ENCODE data around the gene CEP41.
"Not testable (repeated sequence)": the region's sequence is repeated elsewhere in the genome, so short reads cannot be mapped to it uniquely, and the experiment has no call there.

The CEP41 gene

GRCh38 chr7:130454959-130455358 lies 14.1 kb upstream of the CEP41 start:
- no peak for TF ChIP-seq ZFX (IDR thresholded peaks at IDR 0.05)
- TF ChIP-seq, protein P1, sequence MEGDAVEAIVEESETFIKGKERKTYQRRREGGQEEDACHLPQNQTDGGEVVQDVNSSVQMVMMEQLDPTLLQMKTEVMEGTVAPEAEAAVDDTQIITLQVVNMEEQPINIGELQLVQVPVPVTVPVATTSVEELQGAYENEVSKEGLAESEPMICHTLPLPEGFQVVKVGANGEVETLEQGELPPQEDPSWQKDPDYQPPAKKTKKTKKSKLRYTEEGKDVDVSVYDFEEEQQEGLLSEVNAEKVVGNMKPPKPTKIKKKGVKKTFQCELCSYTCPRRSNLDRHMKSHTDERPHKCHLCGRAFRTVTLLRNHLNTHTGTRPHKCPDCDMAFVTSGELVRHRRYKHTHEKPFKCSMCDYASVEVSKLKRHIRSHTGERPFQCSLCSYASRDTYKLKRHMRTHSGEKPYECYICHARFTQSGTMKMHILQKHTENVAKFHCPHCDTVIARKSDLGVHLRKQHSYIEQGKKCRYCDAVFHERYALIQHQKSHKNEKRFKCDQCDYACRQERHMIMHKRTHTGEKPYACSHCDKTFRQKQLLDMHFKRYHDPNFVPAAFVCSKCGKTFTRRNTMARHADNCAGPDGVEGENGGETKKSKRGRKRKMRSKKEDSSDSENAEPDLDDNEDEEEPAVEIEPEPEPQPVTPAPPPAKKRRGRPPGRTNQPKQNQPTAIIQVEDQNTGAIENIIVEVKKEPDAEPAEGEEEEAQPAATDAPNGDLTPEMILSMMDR (conservative IDR thresholded peaks at IDR 0.05) = no peak
- H3K27ac ChIP-seq = no peak overlapping the region

- H3K27ac ChIP-seq = no peak overlapping the region
- TF ChIP-seq ZFX (IDR thresholded peaks at IDR 0.05) = no peak
- TF ChIP-seq, protein P1 (conservative IDR thresholded peaks at IDR 0.05) = no peak
Observed at GRCh38 chr7:130452951-130453350, 12.1 kb upstream of the CEP41 start.

GRCh38 chr7:130451344-130451743 lies 10.5 kb upstream of the CEP41 start:
- not testable (repeated sequence) for H3K27ac ChIP-seq

DNA sequence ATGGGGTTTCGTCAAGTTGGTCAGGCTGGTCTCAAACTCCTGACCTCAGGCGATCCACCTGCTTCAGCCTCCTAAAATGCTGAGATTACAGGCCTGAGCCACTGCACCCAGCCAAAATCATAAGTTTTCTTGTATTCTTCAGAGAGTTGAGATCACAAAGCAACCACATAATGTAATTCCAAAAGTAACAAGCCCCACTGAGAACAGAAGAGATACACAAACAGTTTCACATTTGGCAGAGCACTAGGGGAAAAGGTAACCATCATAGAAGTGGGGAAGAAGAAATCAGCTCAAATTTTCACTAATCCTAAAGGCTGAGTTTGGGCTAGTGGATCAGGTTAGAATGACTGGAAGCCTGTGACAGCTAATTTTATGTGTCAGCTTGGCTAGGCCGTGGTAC lies 5.4 kb upstream of the CEP41 start:
- TF ChIP-seq, protein P1 (conservative IDR thresholded peaks at IDR 0.05) = no peak
- TF ChIP-seq ZFX (IDR thresholded peaks at IDR 0.05) = no peak
- H3K27ac ChIP-seq = no peak overlapping the region

GRCh38 chr7:130444751-130445407 lies 4.1 kb upstream of the CEP41 start:
- TF ChIP-seq ZFX (IDR thresholded peaks at IDR 0.05) = no peak
- TF ChIP-seq, protein P1 (conservative IDR thresholded peaks at IDR 0.05) = no peak; the same call in 1 of the 2 replicates
- no peak overlapping the region for H3K27ac ChIP-seq

- H3K27ac ChIP-seq = no peak overlapping the region
- TF ChIP-seq ZFX (IDR thresholded peaks at IDR 0.05) = no peak
Observed at GRCh38 chr7:130444234-130444633, 3.4 kb upstream of the CEP41 start.

DNA sequence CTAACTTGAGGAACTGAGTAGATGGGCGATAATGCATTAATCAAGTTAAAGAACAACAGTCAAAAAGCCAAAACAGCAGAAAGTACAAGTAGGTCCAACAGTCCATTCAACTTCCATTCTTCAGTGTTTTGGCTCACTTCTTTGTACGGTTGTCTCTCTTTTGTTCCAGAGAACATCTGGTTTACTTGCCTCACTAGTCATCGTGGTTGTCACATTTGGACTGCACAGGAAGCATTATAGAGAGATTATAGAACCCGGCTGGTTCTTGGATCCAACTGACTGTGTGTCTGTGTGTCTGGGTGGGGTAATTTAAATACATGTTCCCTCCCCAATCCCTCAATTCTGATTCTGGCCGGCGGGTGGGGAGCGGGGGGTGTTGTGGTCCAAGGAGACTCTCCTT lies 1.8 kb upstream of the CEP41 start:
- H3K27ac ChIP-seq = no peak overlapping the region

DNA sequence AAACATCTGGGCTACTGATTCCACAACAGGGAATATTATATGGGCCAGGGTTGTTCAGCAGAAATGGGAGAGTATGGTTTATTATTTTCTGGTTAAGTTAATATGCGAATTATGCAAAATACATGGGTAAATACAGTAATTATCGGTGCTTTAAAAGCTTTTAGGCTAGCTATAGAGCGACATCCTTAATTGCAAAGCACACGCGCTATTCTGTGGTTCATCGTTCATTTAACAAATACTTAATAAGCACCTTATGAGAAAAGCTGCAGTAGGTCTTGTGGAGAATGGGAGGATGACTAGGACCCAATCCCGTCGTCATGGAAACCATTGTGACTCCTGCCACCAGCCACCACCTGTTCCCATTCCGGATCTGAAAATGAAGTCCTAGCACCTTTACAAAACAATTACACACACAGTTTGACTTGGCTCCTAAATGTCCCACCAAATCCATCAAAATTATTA lies 623 bp upstream of the CEP41 start:
- H3K27ac ChIP-seq = peak overlapping the region; percentile 79
- no peak for TF ChIP-seq ZFX (IDR thresholded peaks at IDR 0.05)
- TF ChIP-seq, protein P1 (conservative IDR thresholded peaks at IDR 0.05) = no peak

More for the DNA sequence above, 1.8 kb upstream of the CEP41 start:
- TF ChIP-seq, protein P1 (conservative IDR thresholded peaks at IDR 0.05) = no peak
- no peak for TF ChIP-seq ZFX (IDR thresholded peaks at IDR 0.05)
